Fibroblast of skin of abdomen (primary cell): ENCODE results near the gene SCRN2. TPM values are rescaled to one million over a fixed set of nuclear protein-coding genes. Genes with fewer than 3 reads are reported as not detected.
A peak's percentile ranks its signal among the peaks of the same experiment; 100 is the strongest.

Source experiments
- DNase-seq: peaks from one replicate; pipeline ENCODE4 v3.0.0-alpha.2; 2013
- polyA plus RNA-seq, 2 experiments: library from polyadenylated mRNA; unstranded; fragments of 120-200 nt; gene quantifications; one replicate each; pipeline ENCODE4 v1.2.1, GENCODE V29; 2013; ENCODE audit not compliant: insufficient read length in 2 of 2

SCRN2 gene
- polyA plus RNA-seq (2013, experiment 1 of 2; ENCODE audit: insufficient read length): 19.4 TPM
- 22.5 TPM for polyA plus RNA-seq (2013, experiment 2 of 2; ENCODE audit: insufficient read length)

DNA sequence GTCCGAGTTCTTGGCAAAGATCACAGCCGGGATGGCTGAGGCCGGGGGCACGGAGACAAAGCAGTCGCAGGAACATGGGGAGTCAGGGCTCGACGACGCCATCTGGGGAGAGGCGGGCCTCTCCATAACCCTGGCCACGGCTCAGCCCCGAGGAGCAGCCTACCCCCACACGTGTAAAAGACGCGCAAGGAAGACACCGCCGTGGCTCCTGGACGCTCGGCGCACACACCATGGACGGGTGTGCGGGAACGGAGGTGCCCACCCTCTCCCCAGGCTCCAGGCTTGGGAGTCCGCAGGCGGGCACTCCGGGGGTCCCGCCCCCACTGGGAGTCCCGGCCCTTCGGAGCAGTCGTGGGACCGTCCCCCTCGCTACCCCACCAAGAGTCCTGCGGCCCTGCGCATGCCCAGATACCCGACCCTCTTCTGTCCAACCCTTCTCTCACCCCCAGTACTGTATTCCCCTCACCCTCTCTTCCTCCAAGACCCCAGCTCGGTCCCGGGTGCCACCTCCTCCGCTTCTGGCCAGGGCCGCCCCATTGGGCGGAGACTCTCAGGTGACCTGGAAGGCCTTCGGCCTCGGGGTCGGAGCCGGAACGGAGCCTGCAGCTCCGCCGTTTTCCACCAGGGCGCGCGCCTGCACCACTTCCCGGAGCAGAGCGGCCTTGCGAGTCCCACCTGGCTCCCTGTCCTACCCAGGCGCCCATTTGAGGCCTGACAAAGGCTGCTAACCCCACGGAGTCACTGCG, at the start of gene SCRN2:
Gene SCRN2, minus strand, starts transcription at position 532 of the 746 bp plus-strand sequence. Its CDS starts 430 bp downstream, at position 102.
- peak; percentile 78 for DNase-seq

DNA sequence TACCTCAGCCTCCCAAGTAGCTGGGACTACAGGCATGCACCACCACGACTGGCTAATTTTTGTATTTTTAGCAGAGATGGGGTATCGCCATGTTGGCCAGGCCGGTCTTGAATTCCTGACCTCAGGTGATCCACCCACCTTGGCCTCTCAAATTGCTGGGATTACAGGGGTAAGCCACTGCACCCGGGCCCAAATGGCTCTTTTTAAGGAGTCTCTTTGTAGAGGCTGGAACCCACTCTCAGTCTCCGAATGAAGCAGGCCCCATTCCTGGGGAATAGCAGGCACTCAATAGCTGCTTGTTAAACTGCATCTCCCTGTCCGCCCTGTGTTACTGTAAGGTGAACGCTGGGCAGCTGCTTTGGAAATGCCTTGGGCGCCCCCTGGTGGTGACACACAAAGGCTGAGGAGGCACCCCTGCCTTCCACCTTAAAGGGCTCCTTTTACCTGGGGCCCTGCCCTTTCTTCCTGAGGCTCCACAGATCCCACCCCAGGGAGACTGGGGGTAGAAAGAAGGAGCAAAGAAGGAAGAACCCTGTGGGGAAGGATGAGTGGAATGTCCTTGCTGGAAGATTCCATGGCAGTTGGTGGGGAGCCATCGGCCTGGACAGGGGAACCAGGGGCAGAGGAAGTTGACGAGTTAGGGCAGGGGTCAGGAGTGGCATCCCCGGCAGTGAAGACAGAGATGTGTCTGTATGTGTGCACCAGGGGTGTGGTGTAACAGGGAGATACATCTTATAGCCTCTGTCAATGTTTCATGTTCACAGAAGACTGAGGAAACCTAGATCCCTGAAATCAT, 48.9 kb upstream of the SCRN2 start:
- peak; percentile 74 for DNase-seq

DNA sequence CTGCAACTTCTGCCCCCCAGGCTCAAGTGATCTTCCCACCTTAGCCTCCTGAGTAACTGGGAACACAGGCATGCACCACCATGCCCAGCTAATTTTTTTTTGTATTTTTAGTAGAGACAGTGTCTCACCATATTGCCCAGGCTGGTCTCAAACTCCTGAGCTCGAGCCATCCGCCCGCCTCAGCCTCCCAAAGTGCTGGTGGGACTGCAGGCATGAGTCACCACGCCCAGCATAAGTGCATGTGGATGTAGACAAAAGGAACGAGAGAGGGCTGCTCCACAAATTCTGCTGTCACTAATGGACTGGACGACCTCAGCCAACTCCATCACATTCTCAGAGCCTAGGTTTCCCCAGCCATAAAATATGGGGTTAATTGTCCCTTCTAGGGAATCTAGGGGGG, 47.2 kb upstream of the SCRN2 start:
- no peak for DNase-seq

DNA sequence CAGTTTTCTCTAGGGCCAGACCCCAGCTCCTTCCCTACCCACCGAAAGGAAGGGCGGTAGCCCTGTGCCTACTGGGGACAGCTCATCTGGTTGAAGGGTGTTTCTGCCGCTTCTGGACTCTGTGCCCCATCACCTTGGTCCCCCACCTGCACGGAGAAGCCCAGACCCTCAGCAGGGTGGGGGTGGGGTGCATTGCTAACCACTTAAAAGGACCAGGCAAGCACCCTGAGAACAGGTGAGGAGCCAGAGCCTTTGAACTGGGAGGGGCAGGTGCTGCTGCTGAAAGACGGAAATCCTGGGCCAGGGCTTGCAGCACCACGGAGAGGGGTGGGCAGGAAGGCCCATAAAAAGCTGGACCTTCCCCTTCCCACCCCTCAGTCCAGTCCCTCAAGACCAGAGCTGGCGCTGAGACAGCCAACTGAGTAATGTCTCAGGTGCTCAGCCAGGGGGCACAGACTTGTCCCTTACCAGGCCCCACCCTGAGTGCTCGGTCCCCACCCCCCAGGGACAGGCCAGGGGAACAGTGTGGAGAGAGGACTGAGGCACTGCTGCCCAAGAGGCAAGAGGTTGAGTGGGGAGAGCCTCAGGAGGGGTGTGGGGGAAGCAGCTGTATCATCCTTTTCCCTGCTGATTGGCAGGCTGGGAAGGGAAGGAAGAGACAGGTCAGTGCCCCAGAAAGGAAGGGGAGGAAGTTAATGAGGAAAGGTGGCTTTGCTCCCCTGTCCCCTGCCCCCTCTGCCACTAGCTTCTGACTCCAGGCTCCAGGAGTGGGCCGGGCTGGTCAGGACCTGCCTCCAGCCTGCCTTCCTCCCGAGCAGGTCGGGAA, 44.0 kb upstream of the SCRN2 start:
- DNase-seq: no peak

DNA sequence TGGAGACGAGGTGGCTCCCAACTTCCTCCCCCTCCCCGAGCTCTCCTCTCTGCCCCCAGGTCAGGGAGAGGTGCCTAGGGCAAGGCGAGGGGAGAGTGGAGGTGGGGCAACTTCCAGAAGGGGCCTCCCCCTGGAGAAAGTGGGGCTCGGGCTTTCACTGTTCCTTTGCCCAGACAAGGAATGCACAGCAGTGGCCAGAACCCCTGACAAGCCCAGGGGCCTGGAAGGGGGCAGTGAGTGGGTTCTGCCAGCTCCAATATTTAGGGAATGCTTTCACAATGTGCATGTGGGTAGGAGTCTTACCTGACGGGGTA, 43.3 kb upstream of the SCRN2 start:
- DNase-seq: no peak

DNA sequence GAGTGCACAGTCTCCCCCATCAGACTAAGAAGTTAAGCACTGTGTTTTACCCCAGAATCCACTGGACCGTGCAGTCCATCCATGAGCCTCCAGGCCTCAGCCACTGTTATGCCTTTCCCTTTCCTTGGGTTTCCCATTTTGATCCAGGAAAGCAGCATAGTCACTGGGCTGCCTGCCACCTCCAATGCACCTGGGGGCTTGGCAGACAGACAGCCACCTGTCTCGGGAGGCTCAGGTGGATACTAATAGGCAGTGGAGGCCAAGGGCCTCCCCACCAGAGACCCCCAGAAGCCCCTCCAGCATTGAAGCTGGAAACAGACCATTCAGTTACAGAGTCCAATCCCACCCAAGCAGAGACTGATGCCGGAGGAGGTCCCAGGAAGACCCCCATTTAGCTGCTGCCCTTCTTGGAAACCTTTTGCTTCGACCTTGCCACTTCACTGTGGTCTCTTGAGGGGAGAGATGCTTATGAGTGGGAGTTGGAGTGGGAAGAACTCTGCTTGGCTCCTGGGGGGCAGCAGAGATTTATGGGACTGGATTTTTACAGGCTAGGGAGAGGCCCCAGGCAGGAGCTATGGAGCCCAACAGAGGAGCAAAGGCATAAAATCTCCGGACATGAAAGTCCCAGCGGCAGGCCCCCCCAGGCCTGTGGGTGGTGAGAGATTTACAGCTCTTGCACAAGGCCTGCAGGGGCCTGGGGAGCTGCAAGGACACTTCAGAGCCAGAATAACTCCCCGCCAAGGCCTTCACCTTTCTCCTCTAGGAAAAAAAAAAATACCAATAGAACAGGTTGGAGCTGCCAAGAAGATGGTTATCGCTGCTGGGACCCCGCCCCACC, 42.7 kb upstream of the SCRN2 start:
- DNase-seq: peak; percentile 37

DNA sequence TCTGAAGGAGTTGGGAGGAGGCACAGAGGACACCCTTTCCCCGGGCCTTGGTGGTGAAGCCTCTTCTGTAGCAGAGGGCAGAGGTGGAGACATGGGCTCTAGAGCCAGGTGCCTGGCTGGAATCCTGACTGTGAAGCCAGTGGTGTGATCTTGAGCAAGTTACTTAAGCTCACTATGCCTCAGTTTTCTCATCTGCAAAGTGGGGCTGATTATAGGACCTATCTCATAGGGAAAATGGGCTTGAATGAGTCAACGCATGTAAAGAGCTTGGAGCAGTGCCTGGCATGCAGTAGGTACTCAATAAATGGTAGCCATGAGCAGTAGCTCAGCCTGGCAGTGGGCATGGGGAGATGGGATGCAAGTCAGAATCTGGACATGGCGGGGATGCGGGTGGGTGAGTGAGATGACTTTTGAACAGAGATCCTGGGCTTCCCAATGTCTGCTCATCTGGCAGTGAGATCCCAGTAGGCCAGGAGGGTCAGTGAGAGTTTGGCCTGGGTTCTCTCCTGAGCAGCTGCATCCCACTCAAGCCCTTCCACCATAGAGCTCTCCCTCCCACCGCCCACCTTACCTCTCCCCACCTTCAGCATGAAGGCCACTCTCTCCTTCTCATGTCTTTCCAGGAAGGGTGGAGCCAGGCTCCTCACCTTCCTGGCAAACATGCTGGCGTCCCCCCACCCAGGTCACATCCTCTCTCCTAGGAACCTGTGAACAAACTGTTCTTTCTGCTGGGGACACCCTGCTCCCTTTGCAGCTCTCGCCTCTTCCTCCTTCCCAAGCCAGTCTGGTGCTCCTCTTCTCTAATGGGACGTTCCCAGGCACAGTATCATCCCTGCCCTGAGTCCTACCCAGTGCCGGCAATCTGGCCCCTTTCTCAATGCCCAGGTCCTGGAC, 41.9 kb upstream of the SCRN2 start:
- no peak for DNase-seq

DNA sequence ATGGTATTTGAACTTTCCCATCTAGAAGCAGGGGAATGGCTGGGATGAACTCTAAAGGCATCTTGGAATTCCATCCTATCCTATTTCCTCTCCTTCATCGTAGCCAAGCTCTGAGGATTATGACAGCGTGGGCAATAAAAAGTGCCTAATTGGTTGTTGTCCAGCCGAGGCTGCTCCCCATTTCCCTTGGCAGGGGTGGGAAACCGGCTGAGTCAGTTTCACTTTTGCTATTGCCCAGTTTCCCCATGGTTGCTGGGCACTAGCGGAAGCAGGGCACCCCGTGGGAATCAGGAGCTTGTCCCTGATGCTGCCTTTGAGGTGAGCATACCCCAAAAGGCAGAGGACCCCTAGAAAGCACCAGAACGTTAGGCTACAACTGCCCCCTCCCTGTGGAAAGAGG, 41.2 kb upstream of the SCRN2 start:
- DNase-seq: peak; percentile 21

DNA sequence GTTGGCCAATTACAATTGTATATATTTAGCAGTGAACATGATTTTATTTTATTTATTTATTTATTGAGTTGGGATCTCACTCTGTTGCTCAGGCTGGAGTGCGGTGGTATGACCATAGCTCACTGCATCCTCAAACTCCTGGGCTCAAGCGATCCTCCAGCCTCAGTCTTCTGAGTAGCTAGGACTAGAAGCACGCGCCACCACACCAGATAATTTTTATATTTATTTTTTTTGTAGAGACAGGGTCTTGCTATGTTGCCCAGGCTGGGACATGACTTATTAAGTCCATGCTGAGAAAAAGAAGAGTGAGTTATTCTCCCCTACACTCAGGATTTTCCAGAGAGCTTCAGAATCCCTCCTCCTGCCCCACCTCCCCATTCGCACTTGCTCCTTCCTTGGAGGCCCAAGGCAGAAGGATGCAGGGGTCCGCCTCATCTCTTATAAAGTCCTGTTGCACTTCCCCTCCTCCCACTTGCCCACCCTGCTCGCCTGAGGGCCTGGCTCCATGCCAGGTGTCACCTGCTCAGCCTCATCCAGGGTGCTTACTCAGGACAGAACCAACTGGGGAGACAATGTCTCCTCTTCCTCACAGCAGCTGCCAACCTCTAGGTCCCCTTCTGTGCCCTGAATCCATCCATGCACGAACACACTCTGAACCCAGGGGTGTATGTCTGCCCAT, 38.8 kb upstream of the SCRN2 start:
- DNase-seq: no peak

DNA sequence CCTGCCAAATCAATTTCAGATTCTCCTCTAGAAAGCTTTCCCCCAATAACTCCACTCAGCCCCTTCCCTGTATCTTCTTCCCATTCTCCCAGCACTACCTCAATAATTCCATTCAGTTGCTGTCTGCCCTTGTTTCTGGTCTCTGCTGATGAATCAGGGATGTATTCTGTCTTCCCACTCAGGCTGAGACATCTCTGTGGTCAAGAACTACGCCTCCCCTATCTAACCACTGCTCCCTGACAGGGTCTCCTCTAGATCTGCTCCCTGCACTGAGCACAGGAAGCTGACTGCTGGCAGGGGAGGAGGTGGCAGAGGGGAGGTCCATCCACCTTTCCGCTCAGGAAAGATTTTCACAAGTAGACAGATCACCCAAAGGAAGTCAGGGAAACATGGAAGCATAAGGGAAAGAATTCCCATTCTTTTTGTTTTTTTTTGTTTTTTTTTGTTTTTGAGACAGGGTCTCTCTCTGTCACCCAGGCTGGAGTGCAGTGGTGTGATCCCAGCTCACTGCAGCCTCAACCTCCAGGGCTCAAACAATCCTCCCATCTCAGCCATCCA, 38.0 kb upstream of the SCRN2 start:
- DNase-seq: peak; percentile 75

DNA sequence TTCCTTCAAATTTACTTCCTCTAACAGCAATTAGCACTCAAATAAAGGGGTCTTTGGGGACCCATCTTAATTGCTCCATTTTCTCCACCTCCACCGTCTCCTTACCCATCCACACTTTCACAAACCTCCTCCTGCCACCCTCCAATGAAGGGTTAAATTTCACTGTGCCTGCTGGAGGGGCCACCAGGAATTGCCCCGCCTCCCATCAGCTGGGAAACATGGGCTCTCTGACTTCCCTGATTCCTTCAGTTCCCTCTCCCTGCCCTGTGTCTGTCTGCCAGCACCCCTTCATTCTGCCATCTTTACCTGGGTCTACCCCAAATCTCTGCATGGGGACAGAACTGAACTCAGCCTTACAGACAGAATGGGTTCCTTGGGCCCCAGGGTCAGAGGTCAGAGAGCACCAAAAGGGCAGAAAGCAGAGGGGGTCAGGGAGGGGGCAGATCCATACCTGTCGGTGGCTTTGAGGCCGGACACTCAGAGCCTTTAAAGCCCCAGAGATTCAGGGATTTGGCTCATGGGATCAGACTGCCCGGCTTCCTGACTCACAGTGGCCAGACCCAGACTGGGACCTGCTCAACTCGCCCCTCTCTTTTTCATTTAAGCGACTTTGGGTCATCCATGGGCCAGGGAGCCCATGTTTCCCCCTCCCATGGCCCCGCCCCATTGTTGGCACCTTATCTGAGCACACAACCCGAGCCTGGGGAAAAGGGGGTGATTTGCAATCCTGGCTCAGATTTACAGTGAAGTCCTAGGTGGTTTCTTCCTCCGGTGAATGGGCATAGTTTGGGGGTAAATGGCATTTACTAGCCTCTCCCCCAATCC, 37.3 kb upstream of the SCRN2 start:
- DNase-seq: peak; percentile 12

DNA sequence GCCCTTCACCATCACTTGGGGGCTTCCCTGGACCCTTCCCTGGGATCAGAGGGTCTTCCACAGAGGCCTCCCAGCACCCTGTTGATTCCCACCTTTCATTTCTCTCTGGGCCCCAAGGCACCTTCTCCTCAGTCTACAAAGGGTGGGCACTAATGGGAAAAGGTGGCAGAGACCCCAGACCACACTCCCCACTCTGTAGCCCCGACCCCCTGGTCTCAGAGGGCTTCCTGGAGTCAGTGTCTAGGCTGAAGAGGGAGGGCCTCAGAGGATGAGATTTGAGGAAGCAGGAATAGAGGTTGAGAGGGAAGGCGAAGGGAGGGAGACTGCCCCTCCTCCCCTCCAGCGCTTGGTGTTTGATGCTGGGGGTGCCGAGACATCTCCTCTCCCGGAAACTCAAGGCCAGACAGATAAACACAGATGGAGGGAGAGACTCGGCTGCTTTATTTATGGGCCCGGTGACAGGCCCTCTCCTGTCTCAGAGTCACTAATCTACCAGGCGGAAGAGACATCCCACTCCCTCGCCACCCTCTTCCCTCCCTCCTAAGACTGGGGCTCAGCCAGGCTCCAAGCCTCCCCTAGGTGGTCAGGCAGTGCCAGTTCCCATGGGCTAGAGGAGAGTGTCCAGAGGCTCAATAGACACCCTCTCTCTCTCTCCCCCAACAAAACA, 36.4 kb upstream of the SCRN2 start:
- peak; percentile 55 for DNase-seq

DNA sequence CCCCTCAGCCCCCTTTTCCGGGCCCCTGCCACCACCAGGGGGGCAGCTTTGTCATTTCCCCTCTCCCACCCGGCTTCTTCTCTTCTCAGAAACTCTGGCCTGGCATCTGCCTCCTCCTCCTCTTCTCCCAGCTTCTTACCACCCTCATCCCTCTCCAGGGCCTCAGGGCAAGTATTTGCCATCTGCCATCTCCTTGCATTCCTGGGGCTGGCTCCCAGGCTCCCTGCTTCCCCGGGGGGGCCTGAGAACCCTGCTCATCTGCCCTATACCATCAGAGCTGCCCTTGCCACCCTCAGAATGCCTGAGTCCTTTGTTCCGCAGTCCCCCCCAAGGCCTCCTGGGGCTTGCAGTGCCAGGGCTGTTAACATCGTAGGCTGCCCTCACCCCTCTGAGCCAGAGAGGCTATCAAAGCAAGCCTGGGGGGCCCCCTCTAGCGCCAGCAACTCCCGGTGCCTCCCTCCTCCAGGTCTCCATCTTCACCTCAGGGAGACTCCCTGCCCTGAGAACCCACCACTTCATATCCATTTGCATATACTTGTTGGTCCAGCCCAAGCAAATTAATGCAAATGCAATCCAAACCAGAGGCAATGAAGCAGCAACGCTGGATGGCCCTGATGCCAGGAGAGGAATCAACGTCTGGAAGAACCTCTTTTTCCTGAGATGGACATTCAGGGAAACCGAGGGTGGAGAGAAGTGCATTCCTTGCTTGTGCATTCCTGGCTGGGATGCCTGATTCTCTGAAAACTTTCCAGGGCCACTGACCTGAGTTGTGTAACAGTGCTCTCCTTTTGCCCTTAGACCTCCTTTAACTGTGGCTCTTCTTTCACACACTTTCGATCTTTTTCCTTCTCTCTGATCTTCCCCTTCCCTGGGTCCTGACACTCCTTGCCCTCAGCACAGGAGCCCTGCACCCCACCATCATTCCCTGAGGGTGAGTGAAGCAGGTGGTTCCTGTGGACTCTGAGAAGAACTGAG, 34.2 kb upstream of the SCRN2 start:
- DNase-seq: no peak

DNA sequence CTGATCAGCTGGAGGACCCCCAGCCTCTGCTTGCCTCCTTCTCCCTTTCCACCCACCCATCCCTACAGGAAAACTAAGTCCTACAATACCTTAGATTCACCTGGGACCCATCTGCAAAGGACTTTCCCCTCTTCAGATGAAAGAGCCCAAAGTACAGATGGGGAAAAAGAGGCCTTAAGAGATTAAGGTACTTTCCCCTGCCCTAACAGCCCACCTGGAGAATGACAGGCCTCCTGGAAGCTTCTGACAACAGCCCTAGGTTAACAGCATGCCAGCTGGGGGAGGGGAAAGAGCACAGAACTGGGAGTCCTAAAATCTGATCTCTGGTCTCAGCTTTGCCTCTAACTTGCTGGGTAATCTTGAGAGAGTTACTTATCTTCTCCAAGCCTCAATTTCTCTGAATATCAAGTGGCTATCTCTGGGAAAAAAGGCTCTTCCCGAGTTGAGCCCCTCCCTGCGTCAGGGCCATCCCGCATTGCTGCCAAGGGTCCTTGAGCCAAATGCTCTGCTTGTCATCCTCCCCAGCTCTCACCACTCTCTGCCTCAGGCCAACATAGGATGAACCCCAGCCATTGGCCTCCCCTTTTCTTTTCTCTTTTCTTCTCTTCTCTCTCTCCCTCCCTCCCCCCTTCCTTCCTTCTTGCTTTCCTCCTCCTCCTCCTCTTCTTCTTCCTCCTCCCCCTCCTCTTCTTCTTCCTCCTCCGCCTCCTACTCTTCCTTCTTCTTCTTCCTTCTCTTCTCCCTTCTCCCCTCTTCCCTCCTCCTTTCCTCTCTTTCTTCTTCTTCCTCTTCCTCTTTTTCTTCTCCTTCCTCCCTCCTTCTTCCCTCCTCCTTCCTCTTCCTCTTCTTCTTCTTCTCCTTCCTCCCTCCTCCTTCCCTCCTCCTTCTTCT, 32.4 kb upstream of the SCRN2 start:
- no peak for DNase-seq

DNA sequence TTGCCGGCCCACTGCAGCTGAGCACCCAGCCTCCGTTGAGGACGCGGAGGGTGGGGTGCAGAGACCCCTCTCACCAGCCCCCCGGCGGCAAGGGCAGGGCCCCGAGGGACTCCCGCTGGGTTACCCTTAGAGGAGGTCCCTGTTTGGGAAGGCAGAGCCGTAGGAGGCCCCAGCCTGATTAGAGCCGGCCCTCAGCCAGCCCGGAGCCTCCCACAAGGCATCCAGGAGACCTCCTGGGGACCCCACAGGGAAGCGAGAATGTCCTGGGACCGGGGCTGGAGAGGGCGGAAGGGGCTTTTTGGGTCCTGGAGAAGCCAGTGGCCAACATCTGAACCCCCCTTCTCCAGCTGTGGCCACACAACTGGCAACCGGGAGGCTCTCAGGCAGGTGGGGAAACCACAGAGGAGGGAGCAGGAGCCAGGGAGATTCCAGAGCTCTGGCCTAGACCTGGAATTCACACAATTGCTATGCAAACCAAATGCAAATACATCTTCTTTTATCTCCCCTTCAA, 31.6 kb upstream of the SCRN2 start:
- no peak for DNase-seq

DNA sequence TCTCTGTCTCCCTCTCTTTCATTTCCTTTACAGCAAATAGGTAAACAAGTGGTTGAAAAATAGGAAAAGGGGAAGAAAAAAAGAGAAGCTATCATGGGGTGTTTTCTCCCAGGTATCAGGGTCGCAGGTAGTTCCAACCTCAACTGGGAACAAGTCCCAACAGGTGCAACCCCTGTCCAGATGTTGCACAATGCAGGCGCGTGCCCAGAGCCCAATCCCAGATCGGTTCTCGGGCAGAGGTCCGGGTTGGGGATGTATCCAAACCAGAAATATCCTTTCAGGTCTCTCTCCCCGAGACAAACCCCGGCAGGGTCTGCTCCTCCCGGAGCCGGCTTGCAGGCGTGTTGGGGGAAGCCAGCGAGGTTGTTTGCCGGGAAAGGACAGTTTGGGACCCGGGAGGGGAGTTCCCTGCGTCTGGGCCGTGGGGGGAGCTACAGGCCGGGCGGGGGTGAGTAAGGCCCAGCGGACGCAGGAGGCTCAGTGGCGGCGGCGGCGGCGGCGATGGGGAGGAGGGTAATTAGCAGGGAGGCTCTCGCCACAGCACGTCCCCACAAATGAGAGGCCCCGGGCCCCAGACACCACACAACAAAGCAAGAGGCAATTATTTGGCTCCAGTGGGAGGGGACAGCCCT, 31.1 kb upstream of the SCRN2 start:
- no peak for DNase-seq
